Kidney (tissue), 14 donors: ENCODE results near the gene CERK. TPM values are rescaled to one million over a fixed set of nuclear protein-coding genes. Genes with fewer than 3 reads are reported as not detected.

Source experiments
- DNase-seq, 5 donors: peaks; one replicate each; pipeline ENCODE4 v3.0.0-alpha.2; 2013 to 2020
- FAIRE-seq: peaks from 2 replicates; lab custom pipeline; 2012; peaks lifted over from hg19 to GRCh38; lab: Jason Lieb, UNC
- H3K27ac ChIP-seq, 2 donors: one replicate each; pipeline ENCODE4 v1.7.0; 2013; ENCODE audit warnings: low read depth in 2 of 2, low read length in 2 of 2, inconsistent platforms in 1 of 2
- H3K27me3 ChIP-seq: one replicate; pipeline ENCODE4 v1.7.1; 2013; ENCODE audit warnings: low read length, inconsistent platforms; ENCODE audit not compliant: control insufficient read depth, insufficient read depth
- H3K36me3 ChIP-seq, 3 donors: one replicate each; pipeline versions ENCODE4 v1.7.0 to v1.7.1; 2013; ENCODE audit warnings: low read length in 3 of 3, control low read depth in 1 of 3, inconsistent platforms in 1 of 3; ENCODE audit not compliant: insufficient read depth in 3 of 3, control insufficient read depth in 2 of 3
- H3K4me1 ChIP-seq, 3 donors: one replicate each; pipeline versions ENCODE4 v1.7.0 to v1.7.1; 2013; ENCODE audit warnings: low read length in 3 of 3, inconsistent platforms in 1 of 3, low read depth in 1 of 3; ENCODE audit not compliant: control insufficient read depth in 2 of 3, insufficient read depth in 2 of 3
- H3K4me3 ChIP-seq, 3 donors: one replicate each; pipeline versions ENCODE4 v1.7.0 to v1.8.1; 2013; ENCODE audit warnings: low read length in 3 of 3, control low read depth in 1 of 3, inconsistent platforms in 1 of 3
- H3K9ac ChIP-seq, 3 donors: one replicate each; pipeline versions ENCODE4 v1.7.0 to v1.7.1; 2013; ENCODE audit warnings: low read length in 3 of 3, control low read depth in 1 of 3, inconsistent platforms in 1 of 3
- H3K9me3 ChIP-seq, 3 donors: one replicate each; pipeline versions ENCODE4 v1.7.0 to v1.7.1; 2013; ENCODE audit warnings: low read length in 3 of 3, control low read depth in 1 of 3, inconsistent platforms in 1 of 3; ENCODE audit not compliant: control insufficient read depth in 2 of 3, insufficient read depth in 1 of 3
- intact Hi-C: fragments of 100-400 bp; cut with DNase I; formaldehyde crosslinking; loops from one replicate; pipeline ENCODE4 v1.11.1; 2022
- polyA plus RNA-seq: library from polyadenylated mRNA; stranded (reverse); fragments of 350-450 nt; fragmentation: Illumina TruSeq; extraction: RNeasy Lipid Tissue Mini Kit (QIAGEN cat#74804); gene quantifications from one replicate; pipeline ENCODE4 v1.2.3, GENCODE V29; 2014; ENCODE audit warnings: low read depth, low replicate concordance; ENCODE audit not compliant: insufficient read depth
- total RNA-seq: library from RNA; stranded (reverse); fragmentation: NEBNext Ultra II Directional; extraction: Animal tissue kit (Norgen Biotek cat#: 25700); gene quantifications from one replicate; pipeline ENCODE4 v1.2.1, GENCODE V29; 2021
- TF ChIP-seq, protein P1 (sequence below): IDR thresholded peaks from 3 replicates; pipeline ENCODE4 v1.5.1; 2012; ENCODE audit warnings: mild to moderate bottlenecking, moderate library complexity, borderline replicate concordance; ENCODE audit not compliant: insufficient read depth; ENCODE audit errors: extremely low read depth
- donor health status: control.
- donor health status: control.
- donor health status: control.
- donor health status: control.
- donor health status: control.
- donor health status: DM: yes; HTN: yes; CAD: no.
- donor health status: Normal renal cell carcinoma (clear cell type).

Gene CERK
- total and polyA plus RNA-seq, 2 donors from 2014 or later = 21.6 to 28.2 TPM

DNA sequence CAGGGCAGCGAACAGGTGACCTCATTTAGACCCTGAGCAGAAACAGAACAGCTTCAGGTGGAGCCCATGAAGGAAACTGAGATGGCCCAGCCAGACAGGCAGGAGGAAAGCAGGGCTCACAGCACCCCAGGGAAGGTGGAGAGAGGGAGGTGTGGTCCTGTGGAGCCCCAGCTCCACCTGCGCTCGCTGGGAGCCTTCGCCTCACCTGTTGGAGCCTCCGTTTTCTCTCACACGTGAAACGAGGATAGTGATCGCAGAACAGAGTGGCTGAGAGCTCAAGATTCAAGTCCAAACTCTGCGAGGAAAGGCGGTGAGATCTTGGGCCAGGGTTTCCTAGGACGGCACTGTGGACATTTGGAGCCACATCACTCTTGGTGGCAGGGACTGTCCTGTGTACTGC, 8.6 kb upstream of the CERK start:
- peaks cover 0 to 24% (median 22%) of the 10 kb centered on the region in 3 donors for H3K4me1 ChIP-seq
- FAIRE-seq (no peak), DNase-seq (peak in 1 of 5 donors; percentile 20)
- H3K27ac ChIP-seq = no peak overlapping the region
- H3K36me3 ChIP-seq = no peaks in the 10 kb centered on the region
- H3K9me3 ChIP-seq = no peaks in the 10 kb centered on the region
- H3K9ac ChIP-seq = no peak overlapping the region
- TF ChIP-seq, protein P1, sequence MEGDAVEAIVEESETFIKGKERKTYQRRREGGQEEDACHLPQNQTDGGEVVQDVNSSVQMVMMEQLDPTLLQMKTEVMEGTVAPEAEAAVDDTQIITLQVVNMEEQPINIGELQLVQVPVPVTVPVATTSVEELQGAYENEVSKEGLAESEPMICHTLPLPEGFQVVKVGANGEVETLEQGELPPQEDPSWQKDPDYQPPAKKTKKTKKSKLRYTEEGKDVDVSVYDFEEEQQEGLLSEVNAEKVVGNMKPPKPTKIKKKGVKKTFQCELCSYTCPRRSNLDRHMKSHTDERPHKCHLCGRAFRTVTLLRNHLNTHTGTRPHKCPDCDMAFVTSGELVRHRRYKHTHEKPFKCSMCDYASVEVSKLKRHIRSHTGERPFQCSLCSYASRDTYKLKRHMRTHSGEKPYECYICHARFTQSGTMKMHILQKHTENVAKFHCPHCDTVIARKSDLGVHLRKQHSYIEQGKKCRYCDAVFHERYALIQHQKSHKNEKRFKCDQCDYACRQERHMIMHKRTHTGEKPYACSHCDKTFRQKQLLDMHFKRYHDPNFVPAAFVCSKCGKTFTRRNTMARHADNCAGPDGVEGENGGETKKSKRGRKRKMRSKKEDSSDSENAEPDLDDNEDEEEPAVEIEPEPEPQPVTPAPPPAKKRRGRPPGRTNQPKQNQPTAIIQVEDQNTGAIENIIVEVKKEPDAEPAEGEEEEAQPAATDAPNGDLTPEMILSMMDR = no peak
- intact Hi-C loops = no loop called here
- H3K4me3 ChIP-seq = no peak overlapping the region
- H3K27me3 ChIP-seq = no peaks in the 10 kb centered on the region

DNA sequence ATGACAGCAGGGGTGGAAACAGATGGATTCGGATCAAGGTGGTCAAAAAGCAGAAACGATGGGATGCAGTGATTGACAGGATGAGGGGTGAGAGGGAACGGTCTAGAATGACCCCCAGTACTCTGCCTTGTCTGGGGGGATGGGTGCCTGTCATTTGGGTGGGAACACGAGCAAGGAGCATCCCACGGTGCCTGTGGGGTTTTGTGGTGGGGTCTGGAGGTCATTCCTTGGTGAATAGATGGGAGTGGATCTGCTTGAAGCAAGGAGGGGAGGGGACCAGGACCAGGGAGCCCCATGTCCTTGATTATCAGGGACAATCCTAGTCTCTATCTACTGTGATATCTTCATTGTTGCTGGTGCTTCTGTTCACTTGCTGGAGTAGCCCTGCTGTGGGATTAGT, 8.1 kb upstream of the CERK start:
- no peaks in the 10 kb centered on the region for H3K36me3 ChIP-seq
- no peaks in the 10 kb centered on the region for H3K9me3 ChIP-seq
- no peak overlapping the region for H3K4me3 ChIP-seq
- no peak overlapping the region for H3K9ac ChIP-seq
- no peaks in the 10 kb centered on the region for H3K27me3 ChIP-seq
- FAIRE-seq (no peak), DNase-seq (peak in 2 of 5 donors; percentile 14 to 44)
- peaks cover 0 to 20% (median 20%) of the 10 kb centered on the region in 3 donors for H3K4me1 ChIP-seq
- H3K27ac ChIP-seq = no peak overlapping the region
- intact Hi-C loops = no loop called here
- TF ChIP-seq, protein P1 = no peak

DNA sequence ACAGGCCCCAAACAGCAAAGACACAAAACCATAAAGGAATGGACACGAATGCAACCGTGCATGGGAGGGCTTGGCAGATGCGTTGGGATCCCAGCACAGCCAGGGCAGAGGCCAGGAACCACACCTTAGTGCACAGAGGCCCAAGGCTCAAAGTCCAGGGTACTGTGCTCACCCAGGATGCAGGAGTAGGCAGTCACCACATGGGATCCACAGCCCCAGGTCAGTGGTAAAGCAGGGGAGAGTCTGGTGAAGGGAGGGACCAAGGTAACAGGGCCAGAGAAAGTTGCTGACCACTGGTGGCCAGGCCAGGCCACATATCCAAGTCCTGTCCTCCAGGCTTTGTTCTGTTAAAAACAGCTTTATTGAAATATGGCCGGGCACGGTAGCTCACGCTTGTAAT, 6.5 kb upstream of the CERK start:
- Histone ChIP-seq H3K9ac (no peak overlapping the region), H3K27me3 (no peaks in the 10 kb centered on the region), H3K36me3 (no peaks in the 10 kb centered on the region), H3K4me1 (peaks cover 0 to 10% (median 5%) of the 10 kb centered on the region in 3 donors), H3K9me3 (no peaks in the 10 kb centered on the region), H3K4me3 (no peak overlapping the region), H3K27ac (no peak overlapping the region)
- TF ChIP-seq, protein P1 = no peak
- intact Hi-C loops = no loop called here
- DNase-seq (peak in 1 of 5 donors; percentile 22), FAIRE-seq (no peak)
